Sigmoid colon (tissue), 4 donors: ENCODE data around the gene TOP2A.

Experiments
- CTCF ChIP-seq, 4 experiments: fragments of 450-650 bp in 3 of 4; fragments of 200-600 bp in 1 of 4; IDR thresholded peaks; one replicate each; pipeline ENCODE4 v1.5.1; 2016 to 2019; ENCODE audit warnings: antibody characterized with exemption in 4 of 4, mild to moderate bottlenecking in 3 of 4, moderate library complexity in 2 of 4
- EP300 ChIP-seq, 4 donors: sonication (generic); formaldehyde crosslinking; IDR thresholded peaks; one replicate each; pipeline ENCODE4 v1.6.1; 2017; ENCODE audit warnings: antibody characterized with exemption in 4 of 4
- POLR2A ChIP-seq, 2 donors: fragments of 450-650 bp; IDR thresholded peaks; one replicate each; pipeline ENCODE4 v1.6.1; 2016; ENCODE audit warnings: antibody characterized with exemption in 2 of 2, mild to moderate bottlenecking in 2 of 2, moderate library complexity in 2 of 2

DNA sequence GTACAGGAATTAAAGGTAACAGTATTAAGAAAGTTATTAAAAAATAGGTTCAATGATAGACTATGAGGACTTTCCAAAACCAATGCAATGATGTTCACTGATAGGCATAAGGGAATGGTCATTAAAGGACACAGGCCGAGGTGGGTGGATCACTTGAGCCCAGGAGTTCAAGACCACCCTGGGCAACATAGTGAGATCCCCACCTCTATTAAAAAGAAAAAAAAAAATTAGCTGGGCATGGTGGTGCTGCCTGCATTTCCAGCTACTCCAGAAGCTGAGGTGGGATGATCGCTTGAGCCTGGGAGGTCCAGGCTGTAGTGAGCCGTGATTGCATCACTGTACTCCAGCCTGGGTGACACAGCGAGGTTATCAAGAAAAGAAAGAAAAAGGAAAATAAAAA lies 5.9 kb downstream of the TOP2A start:
- TF ChIP-seq EP300 (IDR thresholded peaks at IDR 0.05) (no peak), CTCF (IDR thresholded peaks at IDR 0.05) (no peak), POLR2A (IDR thresholded peaks at IDR 0.05) (no peak)
